DOHH2 (cell line): Measurements from ENCODE around the gene AZGP1.
"Not testable (repeated sequence)": the region's sequence is repeated elsewhere in the genome, so short reads cannot be mapped to it uniquely, and the experiment has no call there.

ENCODE experiments used
- H3F3A ChIP-seq: fragments of 200-600 bp; sonication (generic), shearing (Covaris generic); 2 replicates; pipeline ENCODE4 v1.6.0; 2016; ENCODE audit warnings: antibody characterized with exemption, mild to moderate bottlenecking; ENCODE audit not compliant: control insufficient read depth, insufficient read depth
- H3K27ac ChIP-seq: fragments of 200-600 bp; sonication (generic); 2 replicates; pipeline ENCODE4 v1.5.1; 2014; ENCODE audit warnings: low read depth, mild to moderate bottlenecking, low read length, moderate library complexity
- H3K27me3 ChIP-seq: fragments of 200-600 bp; sonication (generic); 2 replicates; pipeline ENCODE4 v1.6.1; 2014; ENCODE audit warnings: mild to moderate bottlenecking, low read length, mixed read lengths; ENCODE audit not compliant: control insufficient read depth
- H3K36me3 ChIP-seq: fragments of 200-600 bp; sonication (generic); 2 replicates; pipeline ENCODE4 v1.6.1; 2014; ENCODE audit warnings: mild to moderate bottlenecking, low read length, moderate library complexity, mixed read lengths; ENCODE audit not compliant: control insufficient read depth
- H3K4me1 ChIP-seq: fragments of 200-600 bp; sonication (generic); 2 replicates; pipeline ENCODE4 v1.6.1; 2014; ENCODE audit warnings: mild to moderate bottlenecking, low read length, mixed read lengths; ENCODE audit not compliant: control insufficient read depth
- H3K4me2 ChIP-seq: fragments of 200-600 bp; sonication (generic); 2 replicates; pipeline ENCODE4 v1.6.0; 2014; ENCODE audit warnings: mild to moderate bottlenecking, low read length, moderate library complexity
- H3K4me3 ChIP-seq: fragments of 200-600 bp; sonication (generic); 2 replicates; pipeline ENCODE4 v1.5.1; 2014; ENCODE audit warnings: mild to moderate bottlenecking, low read length, mixed read lengths
- H3K79me2 ChIP-seq: fragments of 200-600 bp; sonication (generic); 2 replicates; pipeline ENCODE4 v1.6.1; 2014; ENCODE audit warnings: mild to moderate bottlenecking, low read length, mixed read lengths; ENCODE audit not compliant: control insufficient read depth
- H3K9me2 ChIP-seq: fragments of 200-600 bp; sonication (generic); replicated peaks from 2 replicates; pipeline ENCODE4 v1.6.1; 2014; ENCODE audit warnings: mild to moderate bottlenecking, low read length, mixed read lengths; ENCODE audit not compliant: control insufficient read depth
- H3K9me3 ChIP-seq: fragments of 200-600 bp; sonication (generic); 2 replicates; pipeline ENCODE4 v1.6.1; 2014; ENCODE audit warnings: antibody characterized with exemption, low read length, mixed read lengths; ENCODE audit not compliant: control insufficient read depth, insufficient read depth
- H4K20me1 ChIP-seq: fragments of 200-600 bp; sonication (generic); 2 replicates; pipeline ENCODE4 v1.6.0; 2014; ENCODE audit warnings: low read depth, mild to moderate bottlenecking, antibody characterized with exemption, low read length, moderate library complexity; ENCODE audit not compliant: control insufficient read depth, insufficient read depth
- EZH2phosphoT487 ChIP-seq: fragments of 200-600 bp; sonication (generic); IDR thresholded peaks from 2 replicates; pipeline ENCODE4 v1.6.1; 2017; ENCODE audit warnings: borderline replicate concordance, mild to moderate bottlenecking, antibody characterized with exemption, low read length, moderate library complexity, mixed read lengths
- TF ChIP-seq, protein P1 (sequence below): fragments of 200-600 bp; sonication (generic); IDR thresholded peaks from one replicate; pipeline ENCODE4 v1.5.1; 2014; ENCODE audit warnings: antibody characterized with exemption, mild to moderate bottlenecking, low read depth, low read length; ENCODE audit not compliant: poor library complexity, severe bottlenecking

Gene AZGP1

DNA sequence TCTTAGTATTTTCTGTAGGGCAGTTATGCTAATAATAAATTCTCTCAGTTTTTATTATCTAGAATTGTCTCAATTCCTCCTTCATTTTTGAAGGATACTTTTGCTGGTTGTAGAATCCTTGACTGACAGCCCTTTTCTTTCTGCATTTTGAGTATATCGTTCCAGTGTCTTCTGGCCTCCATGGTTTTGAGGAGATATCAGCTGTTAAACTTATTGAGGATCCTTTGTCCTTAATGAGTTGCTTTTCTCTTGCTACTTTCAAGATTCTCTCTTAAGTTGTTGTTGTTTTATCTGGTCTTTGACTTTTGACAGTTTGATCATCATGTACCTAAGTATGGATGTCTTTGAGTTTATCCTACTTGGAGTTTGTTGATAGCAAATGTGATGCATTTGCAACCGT, 37.5 kb downstream of the AZGP1 start:
- TF ChIP-seq, protein P1, sequence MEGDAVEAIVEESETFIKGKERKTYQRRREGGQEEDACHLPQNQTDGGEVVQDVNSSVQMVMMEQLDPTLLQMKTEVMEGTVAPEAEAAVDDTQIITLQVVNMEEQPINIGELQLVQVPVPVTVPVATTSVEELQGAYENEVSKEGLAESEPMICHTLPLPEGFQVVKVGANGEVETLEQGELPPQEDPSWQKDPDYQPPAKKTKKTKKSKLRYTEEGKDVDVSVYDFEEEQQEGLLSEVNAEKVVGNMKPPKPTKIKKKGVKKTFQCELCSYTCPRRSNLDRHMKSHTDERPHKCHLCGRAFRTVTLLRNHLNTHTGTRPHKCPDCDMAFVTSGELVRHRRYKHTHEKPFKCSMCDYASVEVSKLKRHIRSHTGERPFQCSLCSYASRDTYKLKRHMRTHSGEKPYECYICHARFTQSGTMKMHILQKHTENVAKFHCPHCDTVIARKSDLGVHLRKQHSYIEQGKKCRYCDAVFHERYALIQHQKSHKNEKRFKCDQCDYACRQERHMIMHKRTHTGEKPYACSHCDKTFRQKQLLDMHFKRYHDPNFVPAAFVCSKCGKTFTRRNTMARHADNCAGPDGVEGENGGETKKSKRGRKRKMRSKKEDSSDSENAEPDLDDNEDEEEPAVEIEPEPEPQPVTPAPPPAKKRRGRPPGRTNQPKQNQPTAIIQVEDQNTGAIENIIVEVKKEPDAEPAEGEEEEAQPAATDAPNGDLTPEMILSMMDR, result no peak
- no peak for TF ChIP-seq EZH2phosphoT487

DNA sequence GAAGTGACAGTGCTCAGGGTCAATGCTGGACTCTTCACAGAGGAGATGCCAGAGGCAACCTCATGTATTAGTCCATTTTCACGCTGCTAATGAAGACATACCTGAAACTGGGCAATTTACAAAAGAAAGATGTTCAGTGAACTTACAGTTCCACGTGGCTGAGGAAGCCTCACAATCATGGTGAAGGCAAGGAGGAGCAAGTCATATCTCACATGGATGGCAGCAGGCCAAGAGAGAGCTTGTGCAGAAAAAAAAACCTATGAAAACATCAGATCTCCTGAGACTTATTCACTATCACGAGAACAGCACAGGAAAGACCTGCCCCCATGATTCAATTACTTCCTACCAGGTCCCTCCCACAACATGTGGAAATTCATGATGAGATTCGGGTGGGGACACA, 40.8 kb downstream of the AZGP1 start:
- H3K9me3 ChIP-seq, result peaks cover 17% of the 10 kb centered on the region
- not testable (repeated sequence) for H3K79me2 ChIP-seq, H3K4me1 ChIP-seq, H3K4me3 ChIP-seq, H4K20me1 ChIP-seq, H3K9me2 ChIP-seq, H3F3A ChIP-seq, H3K36me3 ChIP-seq, H3K27ac ChIP-seq
- H3K27me3 ChIP-seq, result peaks cover 41% of the 10 kb centered on the region
- H3K4me2 ChIP-seq, result peak overlapping the region; percentile 9; the same call in 1 of the 2 replicates

More for the DNA sequence above, 37.5 kb downstream of the AZGP1 start:
- Histone ChIP-seq H3K79me2 (no peaks in the 10 kb centered on the region), H3K4me3 (no peak overlapping the region), H3K9me2 (no peaks in the 10 kb centered on the region), H3K27me3 (peaks cover 23% of the 10 kb centered on the region), H3K9me3 (peaks cover 20% of the 10 kb centered on the region), H3K4me1 (peaks cover 7% of the 10 kb centered on the region), H3K36me3 (no peaks in the 10 kb centered on the region), H3K4me2 (no peak overlapping the region), H3F3A (no peaks in the 10 kb centered on the region), H3K27ac (no peak overlapping the region), H4K20me1 (no peaks in the 10 kb centered on the region)

DNA sequence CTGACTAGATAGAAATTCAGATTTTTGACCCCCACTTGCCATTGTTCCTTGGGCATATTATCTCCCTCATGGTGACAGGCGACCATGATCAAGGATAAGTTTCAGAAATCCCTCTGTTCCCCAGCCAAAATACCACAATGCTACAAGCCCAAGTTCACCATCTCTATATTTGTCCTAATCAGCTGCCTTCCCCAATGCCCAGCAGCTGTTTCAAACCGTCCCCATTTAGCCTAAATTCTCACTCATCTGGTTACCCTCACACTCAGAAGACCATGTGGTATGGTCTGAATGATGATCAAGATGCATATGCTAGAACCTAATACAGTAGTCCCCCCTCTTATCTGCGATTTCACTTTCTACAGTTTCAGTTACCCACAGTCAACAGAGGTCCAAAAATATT, 45.5 kb downstream of the AZGP1 start:
- Histone ChIP-seq H3K9me3 (no peaks in the 10 kb centered on the region), H3K79me2 (no peaks in the 10 kb centered on the region), H3K4me2 (no peak overlapping the region), H3K9me2 (no peaks in the 10 kb centered on the region), H3K36me3 (no peaks in the 10 kb centered on the region), H3F3A (no peaks in the 10 kb centered on the region), H3K4me3 (no peak overlapping the region), H3K4me1 (peaks cover 5% of the 10 kb centered on the region), H4K20me1 (no peaks in the 10 kb centered on the region), H3K27me3 (peaks cover 77% of the 10 kb centered on the region), H3K27ac (no peak overlapping the region)
- TF ChIP-seq EZH2phosphoT487, result no peak
- TF ChIP-seq, protein P1, result no peak

DNA sequence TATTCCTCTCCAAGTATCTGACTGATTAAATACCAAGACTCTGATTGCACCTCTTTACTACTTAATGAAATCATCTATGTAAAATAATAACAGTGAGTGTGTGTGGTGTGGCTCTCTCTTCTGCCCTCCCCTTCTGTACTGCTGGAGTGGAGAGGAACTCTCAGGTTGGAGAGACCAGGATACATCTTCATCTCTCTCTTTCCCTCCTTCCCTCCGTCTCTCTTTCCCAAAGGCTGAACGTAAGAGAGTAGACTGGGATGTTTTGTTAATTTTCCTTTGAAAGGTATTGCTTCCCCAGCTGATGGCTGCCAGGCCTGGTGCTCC, 46.1 kb downstream of the AZGP1 start:
- Histone ChIP-seq H3K36me3 (no peaks in the 10 kb centered on the region), H3K9me2 (no peaks in the 10 kb centered on the region), H3K4me1 (no peaks in the 10 kb centered on the region), H4K20me1 (no peaks in the 10 kb centered on the region), H3K9me3 (no peaks in the 10 kb centered on the region), H3K79me2 (no peaks in the 10 kb centered on the region), H3K27me3 (peaks cover 71% of the 10 kb centered on the region), H3K27ac (no peak overlapping the region), H3K4me2 (no peak overlapping the region), H3K4me3 (no peak overlapping the region), H3F3A (no peaks in the 10 kb centered on the region)
- TF ChIP-seq, protein P1, result no peak
- no peak for TF ChIP-seq EZH2phosphoT487
